ENCODE measurements around the gene WDR44. TPM values are rescaled to one million over a fixed set of nuclear protein-coding genes. Genes with fewer than 3 reads are reported as not detected.

Gene WDR44
- total and polyA plus RNA-seq, 8 donors: 2.2 to 8.9 (median 4.2) TPM

GRCh38 chrX:118495061-118495921 lies 149.4 kb downstream of the WDR44 start, which contains the start of gene DOCK11:
DOCK11 (plus strand) TSS chrX:118495815; CDS start chrX:118495972, 157 bp downstream.
- peak; percentile 23 to 75 (median 52) for DNase-seq
- H3K27ac ChIP-seq: peak within 1 kb of the TSS in 1 of 4 donors; percentile 44
- no peaks in the 10 kb centered on the region for H3K4me1 ChIP-seq
- H3K4me3 ChIP-seq: peak within 1 kb of the TSS; percentile 29 to 57 (median 36)
- peaks cover 0 to 3% (median 0%) of the 10 kb centered on the region in 4 donors for H3K27me3 ChIP-seq
- no peaks in the 10 kb centered on the region for H3K36me3 ChIP-seq
- intact Hi-C loops (cut with DNase I): no loop called here
- no peaks in the 10 kb centered on the region for H3K9me3 ChIP-seq
- no peak for TF ChIP-seq CTCF (IDR thresholded peaks at IDR 0.05)
- WGBS, 2 donors: 12 to 31% methylated on average over 59 to 64 of the region's 64 CpGs
- no peak for FAIRE-seq
- ATAC-seq: peak; percentile 73 to 85 (median 81)

DNA sequence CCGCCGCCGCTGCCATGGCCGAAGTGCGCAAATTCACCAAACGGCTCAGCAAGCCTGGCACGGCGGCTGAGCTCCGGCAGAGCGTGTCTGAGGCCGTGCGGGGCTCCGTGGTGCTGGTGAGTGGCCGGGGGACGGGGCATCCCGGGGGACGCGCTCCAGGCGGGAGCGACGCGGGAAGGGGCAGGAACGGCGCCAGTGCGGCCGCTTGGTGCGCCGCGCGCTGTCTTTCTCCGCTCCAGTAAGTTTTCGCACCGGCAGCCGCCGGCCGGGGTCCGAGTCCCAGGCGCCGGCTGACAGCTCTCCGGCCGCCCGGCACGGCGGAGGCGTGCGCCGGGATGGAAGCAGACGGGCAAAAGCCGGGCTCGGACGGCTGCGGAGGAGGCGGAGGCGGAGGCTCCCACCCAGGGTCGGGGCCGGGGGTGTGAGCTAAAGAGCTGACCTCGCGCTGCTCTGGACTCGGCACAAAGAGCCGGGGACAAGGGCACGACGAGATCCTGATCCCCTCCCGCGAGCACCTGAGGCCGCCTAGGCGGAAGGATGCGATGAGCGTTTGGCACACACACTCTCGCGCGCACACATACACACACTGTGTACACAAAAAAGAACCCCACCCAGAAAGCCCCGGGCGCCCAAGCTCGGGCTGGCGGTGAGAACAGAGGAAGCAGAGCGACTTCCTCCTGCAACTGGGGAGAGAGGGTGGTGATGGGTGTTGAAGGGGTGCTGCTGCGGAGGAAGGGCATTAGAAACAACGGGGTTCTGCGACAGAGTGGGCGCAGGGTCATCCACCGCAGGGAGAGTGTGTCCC lies 150.3 kb downstream of the WDR44 start:
- intact Hi-C loops (cut with DNase I): no loop called here
- no peak for TF ChIP-seq CTCF (IDR thresholded peaks at IDR 0.05)
- H3K27ac ChIP-seq: peak overlapping the region in 1 of 4 donors; percentile 44
- no peaks in the 10 kb centered on the region for H3K4me1 ChIP-seq
- DNase-seq (peak; percentile 7 to 74 (median 26)), ATAC-seq (peak; percentile 35 to 58 (median 47)), FAIRE-seq (no peak)
- H3K36me3 ChIP-seq: no peaks in the 10 kb centered on the region
- WGBS, 2 donors: 1 to 35% methylated on average over 67 to 81 of the region's 81 CpGs
- H3K4me3 ChIP-seq: peak overlapping the region; percentile 29 to 57 (median 36)
- no peaks in the 10 kb centered on the region for H3K9me3 ChIP-seq
- H3K27me3 ChIP-seq: peaks cover 0 to 11% (median 0%) of the 10 kb centered on the region in 4 donors

DNA sequence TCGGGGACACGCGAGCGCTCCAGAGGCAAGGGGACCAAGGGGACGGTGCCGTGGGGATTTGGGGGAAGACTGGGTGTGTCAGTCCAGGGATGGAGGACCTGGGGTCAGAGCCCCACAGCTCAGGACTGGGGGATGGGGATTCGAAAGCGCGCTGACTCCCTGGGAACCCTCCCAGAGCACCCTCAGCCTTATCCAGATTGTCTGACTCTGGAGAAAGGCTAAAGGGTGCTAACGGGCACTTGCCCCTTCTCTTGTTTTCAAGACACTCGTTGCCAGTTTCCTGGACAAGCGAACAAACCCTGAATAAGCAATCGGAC lies 150.8 kb downstream of the WDR44 start:
- TF ChIP-seq CTCF (IDR thresholded peaks at IDR 0.05): no peak
- no peaks in the 10 kb centered on the region for H3K9me3 ChIP-seq
- peak overlapping the region in 1 of 4 donors; percentile 44 for H3K27ac ChIP-seq
- ATAC-seq: peak in 2 of 4 donors; percentile 4 to 8
- peak overlapping the region in 3 of 4 donors; percentile 30 to 57 (median 43) for H3K4me3 ChIP-seq
- WGBS, 2 donors: 5 to 30% methylated on average over 13 of the region's 13 CpGs
- H3K36me3 ChIP-seq: no peaks in the 10 kb centered on the region
- intact Hi-C loops (cut with DNase I): no loop called here
- no peak for FAIRE-seq
- DNase-seq: peak in 1 of 6 donors; percentile 54
- H3K4me1 ChIP-seq: no peaks in the 10 kb centered on the region
- peaks cover 0 to 11% (median 0%) of the 10 kb centered on the region in 4 donors for H3K27me3 ChIP-seq

DNA sequence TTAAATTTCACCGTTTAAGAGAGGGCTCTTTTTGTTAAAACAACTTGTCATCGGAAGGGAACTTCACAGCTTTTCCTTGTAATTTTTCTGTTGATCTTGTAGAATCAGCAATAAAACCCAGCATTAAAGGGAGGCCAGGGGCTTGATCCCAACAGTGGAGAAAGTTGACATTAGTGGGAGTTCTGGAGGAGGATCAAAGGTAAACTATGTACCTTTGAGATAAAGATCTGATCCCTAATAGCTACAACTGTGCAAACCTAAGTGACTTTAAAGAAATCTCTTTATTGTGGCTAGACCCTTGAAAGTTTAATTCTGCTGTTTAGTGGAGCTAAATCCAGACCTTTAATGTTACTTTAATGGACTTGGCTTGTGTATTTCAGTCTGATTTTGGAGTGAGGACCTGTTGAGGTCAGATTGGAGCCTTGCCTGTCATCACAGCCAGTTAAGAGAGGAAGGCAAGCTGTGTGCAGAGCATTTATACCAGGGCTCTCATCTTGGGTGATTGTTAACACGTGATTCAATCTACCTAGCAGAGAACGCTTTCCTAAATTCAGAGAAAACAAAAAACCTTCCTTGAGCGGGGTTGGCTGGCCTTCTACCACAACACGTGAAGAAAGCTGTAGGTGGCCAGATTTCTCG lies 151.4 kb downstream of the WDR44 start:
- H3K4me1 ChIP-seq: no peaks in the 10 kb centered on the region
- peak overlapping the region in 1 of 4 donors; percentile 57 for H3K4me3 ChIP-seq
- no peak overlapping the region for H3K27ac ChIP-seq
- no peak for ATAC-seq
- H3K36me3 ChIP-seq: no peaks in the 10 kb centered on the region
- H3K27me3 ChIP-seq: peaks cover 0 to 11% (median 0%) of the 10 kb centered on the region in 4 donors
- TF ChIP-seq CTCF (IDR thresholded peaks at IDR 0.05): no peak
- FAIRE-seq: no peak
- 41 to 55% methylated on average over 7 of the region's 7 CpGs for WGBS, 2 donors
- no peak for DNase-seq
- intact Hi-C loops (cut with DNase I): no loop called here
- H3K9me3 ChIP-seq: no peaks in the 10 kb centered on the region

Data from pancreas (tissue), 10 donors.